ENCODE measurements around the gene ALPG.

ALPG gene

GRCh38 chr2:232458661-232459418 lies 52.2 kb downstream of the ALPG start:
- no peaks in the 10 kb centered on the region for H3K4me1 ChIP-seq (ENCODE audit: low read depth, poor library complexity, severe bottlenecking)
- H3K4me2 ChIP-seq, result no peak overlapping the region

GRCh38 chr2:232459419-232460035 lies 52.9 kb downstream of the ALPG start:
- H3K4me2 ChIP-seq, result no peak overlapping the region
- TF ChIP-seq, protein P1, sequence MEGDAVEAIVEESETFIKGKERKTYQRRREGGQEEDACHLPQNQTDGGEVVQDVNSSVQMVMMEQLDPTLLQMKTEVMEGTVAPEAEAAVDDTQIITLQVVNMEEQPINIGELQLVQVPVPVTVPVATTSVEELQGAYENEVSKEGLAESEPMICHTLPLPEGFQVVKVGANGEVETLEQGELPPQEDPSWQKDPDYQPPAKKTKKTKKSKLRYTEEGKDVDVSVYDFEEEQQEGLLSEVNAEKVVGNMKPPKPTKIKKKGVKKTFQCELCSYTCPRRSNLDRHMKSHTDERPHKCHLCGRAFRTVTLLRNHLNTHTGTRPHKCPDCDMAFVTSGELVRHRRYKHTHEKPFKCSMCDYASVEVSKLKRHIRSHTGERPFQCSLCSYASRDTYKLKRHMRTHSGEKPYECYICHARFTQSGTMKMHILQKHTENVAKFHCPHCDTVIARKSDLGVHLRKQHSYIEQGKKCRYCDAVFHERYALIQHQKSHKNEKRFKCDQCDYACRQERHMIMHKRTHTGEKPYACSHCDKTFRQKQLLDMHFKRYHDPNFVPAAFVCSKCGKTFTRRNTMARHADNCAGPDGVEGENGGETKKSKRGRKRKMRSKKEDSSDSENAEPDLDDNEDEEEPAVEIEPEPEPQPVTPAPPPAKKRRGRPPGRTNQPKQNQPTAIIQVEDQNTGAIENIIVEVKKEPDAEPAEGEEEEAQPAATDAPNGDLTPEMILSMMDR (conservative IDR thresholded peaks at IDR 0.05; ENCODE audit: low read depth, low read length), result no peak
- H3K4me3 ChIP-seq (IDR thresholded peaks at IDR 0.05; ENCODE audit: insufficient read depth, low read depth, low read length), result no peak overlapping the region
- no peak overlapping the region for H2AFZ ChIP-seq (ENCODE audit: low read depth)
- no peaks in the 10 kb centered on the region for H3K27me3 ChIP-seq (ENCODE audit: insufficient read depth, low read depth)
- H3K27ac ChIP-seq, result no peak overlapping the region
- H4K20me1 ChIP-seq (ENCODE audit: insufficient read depth), result no peaks in the 10 kb centered on the region
- H3K4me1 ChIP-seq (ENCODE audit: low read depth, poor library complexity, severe bottlenecking), result no peaks in the 10 kb centered on the region
- no peaks in the 10 kb centered on the region for H3K79me2 ChIP-seq (ENCODE audit: insufficient read depth, low read depth)
- no peak overlapping the region for H3K9ac ChIP-seq
- H3K36me3 ChIP-seq (ENCODE audit: insufficient read depth), result no peaks in the 10 kb centered on the region

More at GRCh38 chr2:232458661-232459418, 52.2 kb downstream of the ALPG start:
- H3K4me3 ChIP-seq (IDR thresholded peaks at IDR 0.05; ENCODE audit: insufficient read depth, low read depth, low read length), result no peak overlapping the region
- no peak overlapping the region for H2AFZ ChIP-seq (ENCODE audit: low read depth)
- H4K20me1 ChIP-seq (ENCODE audit: insufficient read depth), result no peaks in the 10 kb centered on the region
- no peaks in the 10 kb centered on the region for H3K79me2 ChIP-seq (ENCODE audit: insufficient read depth, low read depth)
- no peaks in the 10 kb centered on the region for H3K36me3 ChIP-seq (ENCODE audit: insufficient read depth)
- H3K27me3 ChIP-seq (ENCODE audit: insufficient read depth, low read depth), result no peaks in the 10 kb centered on the region
- TF ChIP-seq, protein P1 (conservative IDR thresholded peaks at IDR 0.05; ENCODE audit: low read depth, low read length), result no peak
- H3K9ac ChIP-seq, result no peak overlapping the region
- no peak overlapping the region for H3K27ac ChIP-seq

GRCh38 chr2:232460171-232460570 lies 53.5 kb downstream of the ALPG start:
- no peaks in the 10 kb centered on the region for H4K20me1 ChIP-seq (ENCODE audit: insufficient read depth)
- TF ChIP-seq, protein P1 (conservative IDR thresholded peaks at IDR 0.05; ENCODE audit: low read depth, low read length), result no peak
- no peak overlapping the region for H3K4me2 ChIP-seq
- H3K4me3 ChIP-seq (IDR thresholded peaks at IDR 0.05; ENCODE audit: insufficient read depth, low read depth, low read length), result no peak overlapping the region
- H3K27ac ChIP-seq, result no peak overlapping the region
- H3K79me2 ChIP-seq (ENCODE audit: insufficient read depth, low read depth), result no peaks in the 10 kb centered on the region
- H3K36me3 ChIP-seq (ENCODE audit: insufficient read depth), result no peaks in the 10 kb centered on the region
- no peaks in the 10 kb centered on the region for H3K27me3 ChIP-seq (ENCODE audit: insufficient read depth, low read depth)
- H3K4me1 ChIP-seq (ENCODE audit: low read depth, poor library complexity, severe bottlenecking), result no peaks in the 10 kb centered on the region
- H2AFZ ChIP-seq (ENCODE audit: low read depth), result no peak overlapping the region
- H3K9ac ChIP-seq, result no peak overlapping the region
